ENCODE measurements around the gene RGSL1. TPM values are rescaled to one million over a fixed set of nuclear protein-coding genes. Genes with fewer than 3 reads are reported as not detected.

The RGSL1 gene
- total and polyA plus RNA-seq, 9 of the 15 experiments (the other 6 are each of a cell fraction or from before 2014, with no cell fraction given): 0.03 TPM; not detected in 8

- TF ChIP-seq, protein P1, sequence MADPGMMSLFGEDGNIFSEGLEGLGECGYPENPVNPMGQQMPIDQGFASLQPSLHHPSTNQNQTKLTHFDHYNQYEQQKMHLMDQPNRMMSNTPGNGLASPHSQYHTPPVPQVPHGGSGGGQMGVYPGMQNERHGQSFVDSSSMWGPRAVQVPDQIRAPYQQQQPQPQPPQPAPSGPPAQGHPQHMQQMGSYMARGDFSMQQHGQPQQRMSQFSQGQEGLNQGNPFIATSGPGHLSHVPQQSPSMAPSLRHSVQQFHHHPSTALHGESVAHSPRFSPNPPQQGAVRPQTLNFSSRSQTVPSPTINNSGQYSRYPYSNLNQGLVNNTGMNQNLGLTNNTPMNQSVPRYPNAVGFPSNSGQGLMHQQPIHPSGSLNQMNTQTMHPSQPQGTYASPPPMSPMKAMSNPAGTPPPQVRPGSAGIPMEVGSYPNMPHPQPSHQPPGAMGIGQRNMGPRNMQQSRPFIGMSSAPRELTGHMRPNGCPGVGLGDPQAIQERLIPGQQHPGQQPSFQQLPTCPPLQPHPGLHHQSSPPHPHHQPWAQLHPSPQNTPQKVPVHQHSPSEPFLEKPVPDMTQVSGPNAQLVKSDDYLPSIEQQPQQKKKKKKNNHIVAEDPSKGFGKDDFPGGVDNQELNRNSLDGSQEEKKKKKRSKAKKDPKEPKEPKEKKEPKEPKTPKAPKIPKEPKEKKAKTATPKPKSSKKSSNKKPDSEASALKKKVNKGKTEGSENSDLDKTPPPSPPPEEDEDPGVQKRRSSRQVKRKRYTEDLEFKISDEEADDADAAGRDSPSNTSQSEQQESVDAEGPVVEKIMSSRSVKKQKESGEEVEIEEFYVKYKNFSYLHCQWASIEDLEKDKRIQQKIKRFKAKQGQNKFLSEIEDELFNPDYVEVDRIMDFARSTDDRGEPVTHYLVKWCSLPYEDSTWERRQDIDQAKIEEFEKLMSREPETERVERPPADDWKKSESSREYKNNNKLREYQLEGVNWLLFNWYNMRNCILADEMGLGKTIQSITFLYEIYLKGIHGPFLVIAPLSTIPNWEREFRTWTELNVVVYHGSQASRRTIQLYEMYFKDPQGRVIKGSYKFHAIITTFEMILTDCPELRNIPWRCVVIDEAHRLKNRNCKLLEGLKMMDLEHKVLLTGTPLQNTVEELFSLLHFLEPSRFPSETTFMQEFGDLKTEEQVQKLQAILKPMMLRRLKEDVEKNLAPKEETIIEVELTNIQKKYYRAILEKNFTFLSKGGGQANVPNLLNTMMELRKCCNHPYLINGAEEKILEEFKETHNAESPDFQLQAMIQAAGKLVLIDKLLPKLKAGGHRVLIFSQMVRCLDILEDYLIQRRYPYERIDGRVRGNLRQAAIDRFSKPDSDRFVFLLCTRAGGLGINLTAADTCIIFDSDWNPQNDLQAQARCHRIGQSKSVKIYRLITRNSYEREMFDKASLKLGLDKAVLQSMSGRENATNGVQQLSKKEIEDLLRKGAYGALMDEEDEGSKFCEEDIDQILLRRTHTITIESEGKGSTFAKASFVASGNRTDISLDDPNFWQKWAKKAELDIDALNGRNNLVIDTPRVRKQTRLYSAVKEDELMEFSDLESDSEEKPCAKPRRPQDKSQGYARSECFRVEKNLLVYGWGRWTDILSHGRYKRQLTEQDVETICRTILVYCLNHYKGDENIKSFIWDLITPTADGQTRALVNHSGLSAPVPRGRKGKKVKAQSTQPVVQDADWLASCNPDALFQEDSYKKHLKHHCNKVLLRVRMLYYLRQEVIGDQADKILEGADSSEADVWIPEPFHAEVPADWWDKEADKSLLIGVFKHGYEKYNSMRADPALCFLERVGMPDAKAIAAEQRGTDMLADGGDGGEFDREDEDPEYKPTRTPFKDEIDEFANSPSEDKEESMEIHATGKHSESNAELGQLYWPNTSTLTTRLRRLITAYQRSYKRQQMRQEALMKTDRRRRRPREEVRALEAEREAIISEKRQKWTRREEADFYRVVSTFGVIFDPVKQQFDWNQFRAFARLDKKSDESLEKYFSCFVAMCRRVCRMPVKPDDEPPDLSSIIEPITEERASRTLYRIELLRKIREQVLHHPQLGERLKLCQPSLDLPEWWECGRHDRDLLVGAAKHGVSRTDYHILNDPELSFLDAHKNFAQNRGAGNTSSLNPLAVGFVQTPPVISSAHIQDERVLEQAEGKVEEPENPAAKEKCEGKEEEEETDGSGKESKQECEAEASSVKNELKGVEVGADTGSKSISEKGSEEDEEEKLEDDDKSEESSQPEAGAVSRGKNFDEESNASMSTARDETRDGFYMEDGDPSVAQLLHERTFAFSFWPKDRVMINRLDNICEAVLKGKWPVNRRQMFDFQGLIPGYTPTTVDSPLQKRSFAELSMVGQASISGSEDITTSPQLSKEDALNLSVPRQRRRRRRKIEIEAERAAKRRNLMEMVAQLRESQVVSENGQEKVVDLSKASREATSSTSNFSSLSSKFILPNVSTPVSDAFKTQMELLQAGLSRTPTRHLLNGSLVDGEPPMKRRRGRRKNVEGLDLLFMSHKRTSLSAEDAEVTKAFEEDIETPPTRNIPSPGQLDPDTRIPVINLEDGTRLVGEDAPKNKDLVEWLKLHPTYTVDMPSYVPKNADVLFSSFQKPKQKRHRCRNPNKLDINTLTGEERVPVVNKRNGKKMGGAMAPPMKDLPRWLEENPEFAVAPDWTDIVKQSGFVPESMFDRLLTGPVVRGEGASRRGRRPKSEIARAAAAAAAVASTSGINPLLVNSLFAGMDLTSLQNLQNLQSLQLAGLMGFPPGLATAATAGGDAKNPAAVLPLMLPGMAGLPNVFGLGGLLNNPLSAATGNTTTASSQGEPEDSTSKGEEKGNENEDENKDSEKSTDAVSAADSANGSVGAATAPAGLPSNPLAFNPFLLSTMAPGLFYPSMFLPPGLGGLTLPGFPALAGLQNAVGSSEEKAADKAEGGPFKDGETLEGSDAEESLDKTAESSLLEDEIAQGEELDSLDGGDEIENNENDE (IDR thresholded peaks at IDR 0.05; ENCODE audit: low read depth, low read length): no peak
- TF ChIP-seq U2AF2 (optimal IDR thresholded peaks at IDR 0.05; ENCODE audit: low read depth, low read length): no peak
- peak; percentile 82 for TF ChIP-seq ZBTB33 (CRISPR knock-in tag; IDR thresholded peaks at IDR 0.05)
- TF ChIP-seq PATZ1 (CRISPR knock-in tag; IDR thresholded peaks at IDR 0.05; ENCODE audit: borderline replicate concordance): no peak
- no peak for TF ChIP-seq ZC3H11A (IDR thresholded peaks at IDR 0.05; ENCODE audit: low read depth, low read length)
- no peak for TF ChIP-seq IRF2 (CRISPR knock-in tag; IDR thresholded peaks at IDR 0.05)
- no peak for TF ChIP-seq YY1 (IDR thresholded peaks at IDR 0.05; ENCODE audit: borderline replicate concordance in 1 of 3, control insufficient read depth in 1 of 3, extremely low read depth in 1 of 3, insufficient read depth in 3 of 3, insufficient read length in 1 of 3, insufficient replicate concordance in 2 of 3, low read depth in 1 of 3, low read length in 2 of 3)
- TF ChIP-seq RB1 (IDR thresholded peaks at IDR 0.05; ENCODE audit: low read depth): no peak
- no peak for TF ChIP-seq ARID2 (IDR thresholded peaks at IDR 0.05)
- TF ChIP-seq ZNF282 (CRISPR knock-in tag; IDR thresholded peaks at IDR 0.05): no peak
Measured at GRCh38 chr1:182604175-182605164, 154.5 kb downstream of the RGSL1 start, which contains the start of gene RGS16 (continued).
